Memory B cell (primary cell): ENCODE measurements around the gene LHPP.

Experiments used
- ATAC-seq: fragments of 150-1000 bp; cut with Tn5 transposase; 2 replicates; pipeline ENCODE4 v1.10.0; 2021; ENCODE audit warnings: low read depth, mild to moderate bottlenecking, moderate library complexity
- DNase-seq, 2 donors: peaks; one replicate each; pipeline ENCODE4 v3.0.0; 2022; ENCODE audit warnings: low spot score in 2 of 2
- H3K27ac Mint-ChIP-seq: one replicate; pipeline ENCODE4 v1.8.0; 2022; ENCODE audit warnings: mild to moderate bottlenecking, moderate library complexity, mixed read lengths
- H3K27me3 Mint-ChIP-seq: one replicate; pipeline ENCODE4 v1.8.0; 2022; ENCODE audit warnings: mixed read lengths
- H3K36me3 Mint-ChIP-seq: one replicate; pipeline ENCODE4 v1.8.0; 2022; ENCODE audit warnings: mild to moderate bottlenecking, mixed read lengths
- H3K4me1 Mint-ChIP-seq: one replicate; pipeline ENCODE4 v1.8.0; 2022; ENCODE audit warnings: mixed read lengths
- H3K4me3 Mint-ChIP-seq: one replicate; pipeline ENCODE4 v1.8.0; 2022; ENCODE audit warnings: mild to moderate bottlenecking, moderate library complexity, mixed read lengths
- H3K9me3 Mint-ChIP-seq: one replicate; pipeline ENCODE4 v1.8.0; 2022; ENCODE audit warnings: mixed read lengths

LHPP gene

GRCh38 chr10:124455441-124455840, 6.2 kb upstream of the LHPP start:
- H3K36me3 Mint-ChIP-seq: no peaks in the 10 kb centered on the region
- peaks cover 2% of the 10 kb centered on the region for H3K4me1 Mint-ChIP-seq
- H3K9me3 Mint-ChIP-seq: no peaks in the 10 kb centered on the region
- peaks cover 27% of the 10 kb centered on the region for H3K27me3 Mint-ChIP-seq
- no peak overlapping the region for H3K27ac Mint-ChIP-seq
- no peak for ATAC-seq
- DNase-seq: no peak
- no peak overlapping the region for H3K4me3 Mint-ChIP-seq

DNA sequence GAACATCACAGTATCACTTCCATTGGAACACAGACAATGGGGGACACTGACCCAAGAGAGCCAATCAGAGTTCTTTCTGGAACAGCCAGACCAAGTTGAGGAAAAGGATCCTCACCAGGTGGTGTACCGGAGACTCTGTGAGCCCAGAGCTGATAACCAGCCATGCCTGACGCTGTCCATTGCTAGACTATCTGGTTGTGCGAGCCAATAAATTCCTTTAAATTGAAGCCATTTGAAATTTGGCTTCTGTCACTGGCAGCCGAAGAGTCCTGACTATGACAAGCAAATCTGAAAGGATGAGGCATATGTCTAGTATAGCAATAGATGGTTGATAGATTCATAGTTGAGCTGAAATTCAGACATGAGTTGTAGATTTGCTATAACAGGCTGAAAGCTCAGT, 3.1 kb upstream of the LHPP start:
- H3K27me3 Mint-ChIP-seq: peaks cover 20% of the 10 kb centered on the region
- H3K4me1 Mint-ChIP-seq: peaks cover 5% of the 10 kb centered on the region
- ATAC-seq: no peak
- DNase-seq: no peak
- H3K27ac Mint-ChIP-seq: no peak overlapping the region
- H3K4me3 Mint-ChIP-seq: no peak overlapping the region
- H3K9me3 Mint-ChIP-seq: no peaks in the 10 kb centered on the region
- no peaks in the 10 kb centered on the region for H3K36me3 Mint-ChIP-seq

- DNase-seq (no peak), ATAC-seq (no peak)
- no peak overlapping the region for H3K4me3 Mint-ChIP-seq
- peaks cover 5% of the 10 kb centered on the region for H3K4me1 Mint-ChIP-seq
- H3K27me3 Mint-ChIP-seq: peaks cover 18% of the 10 kb centered on the region
- no peak overlapping the region for H3K27ac Mint-ChIP-seq
- no peaks in the 10 kb centered on the region for H3K36me3 Mint-ChIP-seq
- no peaks in the 10 kb centered on the region for H3K9me3 Mint-ChIP-seq
Observed at GRCh38 chr10:124458889-124459288, 2.7 kb upstream of the LHPP start.

DNA sequence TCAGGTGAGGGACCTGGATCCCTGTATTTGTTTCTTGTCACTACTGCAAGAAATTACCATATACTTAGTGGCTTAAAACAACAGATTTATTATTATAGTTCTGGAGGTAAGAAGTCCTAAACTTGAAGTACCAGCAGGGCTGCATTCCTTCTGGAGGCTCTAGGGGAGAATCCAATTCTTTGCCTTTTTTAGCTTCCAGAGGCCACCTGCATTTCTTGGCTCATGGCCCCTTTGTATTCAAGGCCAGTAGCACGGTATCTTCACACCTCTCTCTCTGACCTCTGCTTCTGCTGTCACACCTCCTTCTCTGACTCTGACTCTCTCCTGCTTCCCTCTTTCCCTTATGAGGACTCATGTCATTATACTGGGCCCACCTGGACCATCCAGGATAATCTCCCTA, 2.2 kb upstream of the LHPP start:
- H3K27ac Mint-ChIP-seq: no peak overlapping the region
- H3K4me1 Mint-ChIP-seq: peaks cover 9% of the 10 kb centered on the region
- H3K36me3 Mint-ChIP-seq: no peaks in the 10 kb centered on the region
- ATAC-seq: no peak
- no peak overlapping the region for H3K4me3 Mint-ChIP-seq
- DNase-seq: no peak
- H3K27me3 Mint-ChIP-seq: peaks cover 14% of the 10 kb centered on the region
- H3K9me3 Mint-ChIP-seq: no peaks in the 10 kb centered on the region

GRCh38 chr10:124460144-124460543, 1.5 kb upstream of the LHPP start:
- Mint-ChIP-seq H3K27ac (no peak overlapping the region), H3K9me3 (no peaks in the 10 kb centered on the region), H3K4me1 (peaks cover 16% of the 10 kb centered on the region), H3K36me3 (no peaks in the 10 kb centered on the region), H3K27me3 (peaks cover 11% of the 10 kb centered on the region), H3K4me3 (no peak overlapping the region)
- DNase-seq (no peak), ATAC-seq (no peak)

GRCh38 chr10:124462348-124462695, 699 bp downstream of the LHPP start:
- H3K4me3 Mint-ChIP-seq: peak overlapping the region; percentile 91
- no peaks in the 10 kb centered on the region for H3K27me3 Mint-ChIP-seq
- no peak overlapping the region for H3K27ac Mint-ChIP-seq
- H3K9me3 Mint-ChIP-seq: no peaks in the 10 kb centered on the region
- H3K36me3 Mint-ChIP-seq: no peaks in the 10 kb centered on the region
- no peak for DNase-seq
- ATAC-seq: no peak
- H3K4me1 Mint-ChIP-seq: peaks cover 24% of the 10 kb centered on the region

DNA sequence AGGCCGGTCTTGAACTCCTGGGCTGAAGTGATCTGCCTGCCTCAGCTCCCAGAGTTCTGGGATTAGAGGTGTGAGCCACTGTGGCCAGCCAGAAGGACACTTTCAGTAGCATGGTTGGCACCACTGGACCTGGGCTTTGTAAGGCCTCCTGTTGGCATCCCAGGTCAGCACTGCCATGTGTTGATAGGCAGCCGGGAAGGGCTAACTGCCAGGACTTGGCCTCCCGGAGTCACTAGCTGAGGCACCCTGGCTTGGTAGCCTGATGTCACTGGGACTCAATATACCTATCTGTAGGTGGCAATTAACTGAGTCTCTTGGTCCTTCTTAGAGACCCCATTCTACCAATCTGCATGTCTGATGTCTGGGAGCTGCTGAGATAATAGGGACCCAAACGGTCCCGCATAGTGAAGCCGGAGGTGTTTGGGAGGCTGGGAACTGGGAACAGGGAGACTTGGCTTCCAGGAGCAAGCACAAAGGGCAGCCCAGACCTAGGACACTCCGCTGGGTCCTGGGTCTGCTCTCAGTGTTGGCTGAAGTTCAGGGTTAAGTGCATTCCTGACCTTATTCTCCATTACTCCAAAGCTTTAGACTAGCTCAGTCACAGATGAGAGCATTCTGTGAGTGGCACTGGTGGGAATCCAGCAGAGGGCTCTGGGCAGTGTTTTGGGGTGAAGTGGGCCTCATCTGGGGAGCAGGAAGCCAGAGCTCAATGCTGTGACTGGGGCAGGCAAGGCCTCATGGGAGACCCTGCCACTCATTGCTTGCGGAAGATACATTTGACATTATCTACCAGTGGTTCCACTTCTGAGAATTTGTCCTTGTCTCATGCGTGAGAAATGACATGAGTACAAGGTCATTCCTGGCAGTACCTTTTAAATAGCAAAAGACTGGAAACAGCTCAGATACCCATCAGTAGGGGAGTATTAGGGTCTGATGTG, 2.7 kb downstream of the LHPP start:
- Mint-ChIP-seq H3K9me3 (no peaks in the 10 kb centered on the region), H3K4me1 (peaks cover 24% of the 10 kb centered on the region), H3K27me3 (no peaks in the 10 kb centered on the region), H3K4me3 (peak overlapping the region; percentile 78), H3K27ac (peak overlapping the region; percentile 89), H3K36me3 (no peaks in the 10 kb centered on the region)
- ATAC-seq: no peak
- DNase-seq: no peak

- Mint-ChIP-seq H3K27ac (peak overlapping the region; percentile 89), H3K27me3 (no peaks in the 10 kb centered on the region), H3K4me3 (peak overlapping the region; percentile 78), H3K36me3 (no peaks in the 10 kb centered on the region), H3K4me1 (peaks cover 24% of the 10 kb centered on the region), H3K9me3 (no peaks in the 10 kb centered on the region)
- DNase-seq (peak in 1 of 2 donors; percentile 42), ATAC-seq (peak; percentile 44)
Observed at GRCh38 chr10:124465003-124465776, 3.6 kb downstream of the LHPP start.

GRCh38 chr10:124465777-124466488, 4.3 kb downstream of the LHPP start:
- Mint-ChIP-seq H3K36me3 (no peaks in the 10 kb centered on the region), H3K27me3 (no peaks in the 10 kb centered on the region), H3K27ac (peak overlapping the region; percentile 89), H3K9me3 (no peaks in the 10 kb centered on the region), H3K4me1 (peaks cover 24% of the 10 kb centered on the region), H3K4me3 (no peak overlapping the region)
- DNase-seq: no peak
- ATAC-seq: no peak

DNA sequence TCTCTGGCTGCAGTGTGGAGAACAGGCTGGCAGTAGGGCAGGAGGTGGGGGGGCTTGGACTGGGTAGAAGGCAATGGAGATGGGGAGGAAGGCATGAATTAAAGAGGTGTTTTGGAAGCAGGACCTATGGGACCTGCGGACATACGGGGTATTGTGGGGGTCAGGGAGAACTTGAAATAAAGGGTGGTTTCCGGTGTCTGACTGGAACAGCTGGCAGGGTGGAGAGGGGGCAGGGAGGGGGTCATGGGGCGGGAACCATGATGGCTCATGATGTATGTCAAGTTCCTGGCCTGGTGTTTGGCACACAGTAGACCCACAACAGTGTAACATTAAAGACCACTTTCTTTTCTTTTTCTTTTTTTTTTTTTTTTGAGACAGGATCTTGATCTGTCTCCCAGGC, 5.5 kb downstream of the LHPP start:
- peaks cover 22% of the 10 kb centered on the region for H3K4me1 Mint-ChIP-seq
- no peaks in the 10 kb centered on the region for H3K9me3 Mint-ChIP-seq
- DNase-seq (no peak), ATAC-seq (no peak)
- no peak overlapping the region for H3K4me3 Mint-ChIP-seq
- H3K27me3 Mint-ChIP-seq: no peaks in the 10 kb centered on the region
- no peak overlapping the region for H3K27ac Mint-ChIP-seq
- no peaks in the 10 kb centered on the region for H3K36me3 Mint-ChIP-seq

GRCh38 chr10:124468624-124469023, 7.0 kb downstream of the LHPP start:
- Mint-ChIP-seq H3K27me3 (no peaks in the 10 kb centered on the region), H3K4me3 (no peak overlapping the region), H3K27ac (no peak overlapping the region)

DNA sequence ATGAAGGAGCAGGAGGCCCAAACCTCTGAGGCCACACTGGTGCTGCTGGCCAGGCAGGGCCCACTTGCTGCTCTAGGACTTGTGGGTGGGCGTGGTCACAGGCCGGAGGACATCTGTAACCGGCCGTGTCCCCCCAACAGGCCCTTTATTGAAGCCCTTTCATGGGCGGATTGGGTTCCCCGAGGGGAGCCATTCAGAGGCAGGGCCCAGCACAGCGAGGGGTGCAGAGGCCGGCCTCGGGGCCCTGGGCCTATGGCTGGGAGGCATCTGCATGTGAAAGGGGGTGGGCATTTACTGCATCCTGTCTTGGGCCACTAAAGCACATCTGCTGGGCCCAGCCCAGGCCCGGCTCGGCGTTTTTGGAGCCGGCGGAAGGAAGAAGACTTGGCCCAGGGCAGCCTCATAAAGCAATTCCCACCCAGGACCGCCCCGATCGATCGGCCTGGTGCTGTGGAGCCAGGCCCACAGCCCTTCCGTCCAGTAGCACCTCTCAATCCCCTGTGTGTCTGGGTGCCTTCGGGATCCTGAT, 8.4 kb downstream of the LHPP start:
- Mint-ChIP-seq H3K27me3 (no peaks in the 10 kb centered on the region), H3K27ac (no peak overlapping the region), H3K9me3 (no peaks in the 10 kb centered on the region), H3K4me1 (peaks cover 19% of the 10 kb centered on the region), H3K36me3 (no peaks in the 10 kb centered on the region), H3K4me3 (no peak overlapping the region)
- no peak for DNase-seq
- no peak for ATAC-seq

More at GRCh38 chr10:124468624-124469023, 7.0 kb downstream of the LHPP start:
- ATAC-seq: no peak
- no peaks in the 10 kb centered on the region for H3K9me3 Mint-ChIP-seq
- no peak for DNase-seq
- no peaks in the 10 kb centered on the region for H3K36me3 Mint-ChIP-seq
- peaks cover 29% of the 10 kb centered on the region for H3K4me1 Mint-ChIP-seq

- Mint-ChIP-seq H3K9me3 (no peaks in the 10 kb centered on the region), H3K36me3 (no peaks in the 10 kb centered on the region), H3K27ac (no peak overlapping the region), H3K4me3 (no peak overlapping the region), H3K27me3 (no peaks in the 10 kb centered on the region), H3K4me1 (peaks cover 15% of the 10 kb centered on the region)
- DNase-seq (no peak), ATAC-seq (no peak)
Observed at GRCh38 chr10:124470544-124471434, 9.2 kb downstream of the LHPP start.
